ENCODE measurements around the gene RFX3. TPM values are rescaled to one million over a fixed set of nuclear protein-coding genes. Genes with fewer than 3 reads are reported as not detected.

Gene RFX3
- total and polyA plus RNA-seq, 2 of the 13 experiments (the other 11 are each of a cell fraction or from before 2014, with no cell fraction given) = 2.7 to 5.3 TPM

DNA sequence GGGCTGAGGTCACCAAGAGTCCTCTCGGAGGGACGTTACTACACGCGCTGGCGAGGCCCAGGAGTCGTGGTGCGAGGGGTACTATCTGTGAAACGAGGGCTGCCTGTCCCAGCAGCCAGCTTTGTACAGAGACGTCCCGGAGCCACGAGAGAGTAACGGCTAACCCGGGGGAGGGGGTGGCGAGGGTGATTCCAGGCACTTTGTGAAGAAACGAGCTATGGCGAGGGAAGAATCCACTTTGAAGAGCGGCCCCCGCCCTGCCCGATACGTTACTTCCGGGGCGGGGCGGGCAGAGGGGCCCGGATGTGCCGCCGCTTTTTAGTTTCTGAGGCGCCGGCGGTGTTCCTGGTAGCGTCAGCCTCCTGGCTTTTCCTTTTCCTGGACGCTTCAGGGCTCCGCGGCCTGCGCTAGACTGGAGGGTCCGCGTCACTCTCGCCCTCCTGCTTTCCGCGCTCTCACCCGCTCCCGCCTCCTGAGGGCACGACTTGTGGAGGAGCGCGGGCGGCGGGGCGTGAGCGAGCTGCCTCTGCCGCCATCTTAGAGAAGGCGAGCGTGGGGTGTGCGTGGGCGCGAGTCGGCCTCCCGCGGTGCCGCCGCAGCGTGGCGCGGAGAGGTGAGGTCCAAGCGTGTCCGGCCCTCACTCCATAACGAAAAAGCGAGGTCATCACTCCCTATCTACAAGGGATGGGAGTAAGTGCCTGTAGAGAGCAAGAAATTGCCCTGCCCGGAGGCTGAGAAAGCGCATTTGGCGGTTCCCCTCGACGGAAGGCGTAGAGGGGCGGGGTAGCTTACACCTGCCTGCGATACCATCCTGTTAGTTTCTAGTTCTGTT lies 580 bp upstream of the RFX3 start (continued):
- TF ChIP-seq, protein P1, sequence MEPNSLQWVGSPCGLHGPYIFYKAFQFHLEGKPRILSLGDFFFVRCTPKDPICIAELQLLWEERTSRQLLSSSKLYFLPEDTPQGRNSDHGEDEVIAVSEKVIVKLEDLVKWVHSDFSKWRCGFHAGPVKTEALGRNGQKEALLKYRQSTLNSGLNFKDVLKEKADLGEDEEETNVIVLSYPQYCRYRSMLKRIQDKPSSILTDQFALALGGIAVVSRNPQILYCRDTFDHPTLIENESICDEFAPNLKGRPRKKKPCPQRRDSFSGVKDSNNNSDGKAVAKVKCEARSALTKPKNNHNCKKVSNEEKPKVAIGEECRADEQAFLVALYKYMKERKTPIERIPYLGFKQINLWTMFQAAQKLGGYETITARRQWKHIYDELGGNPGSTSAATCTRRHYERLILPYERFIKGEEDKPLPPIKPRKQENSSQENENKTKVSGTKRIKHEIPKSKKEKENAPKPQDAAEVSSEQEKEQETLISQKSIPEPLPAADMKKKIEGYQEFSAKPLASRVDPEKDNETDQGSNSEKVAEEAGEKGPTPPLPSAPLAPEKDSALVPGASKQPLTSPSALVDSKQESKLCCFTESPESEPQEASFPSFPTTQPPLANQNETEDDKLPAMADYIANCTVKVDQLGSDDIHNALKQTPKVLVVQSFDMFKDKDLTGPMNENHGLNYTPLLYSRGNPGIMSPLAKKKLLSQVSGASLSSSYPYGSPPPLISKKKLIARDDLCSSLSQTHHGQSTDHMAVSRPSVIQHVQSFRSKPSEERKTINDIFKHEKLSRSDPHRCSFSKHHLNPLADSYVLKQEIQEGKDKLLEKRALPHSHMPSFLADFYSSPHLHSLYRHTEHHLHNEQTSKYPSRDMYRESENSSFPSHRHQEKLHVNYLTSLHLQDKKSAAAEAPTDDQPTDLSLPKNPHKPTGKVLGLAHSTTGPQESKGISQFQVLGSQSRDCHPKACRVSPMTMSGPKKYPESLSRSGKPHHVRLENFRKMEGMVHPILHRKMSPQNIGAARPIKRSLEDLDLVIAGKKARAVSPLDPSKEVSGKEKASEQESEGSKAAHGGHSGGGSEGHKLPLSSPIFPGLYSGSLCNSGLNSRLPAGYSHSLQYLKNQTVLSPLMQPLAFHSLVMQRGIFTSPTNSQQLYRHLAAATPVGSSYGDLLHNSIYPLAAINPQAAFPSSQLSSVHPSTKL (CRISPR knock-in tag; IDR thresholded peaks at IDR 0.05) = peak; percentile 11
- TF ChIP-seq FOXK1 (CRISPR knock-in tag; IDR thresholded peaks at IDR 0.05; ENCODE audit: borderline replicate concordance, low read depth) = peak; percentile 62; the same call in 1 of the 2 replicates
- peak; percentile 15 for TF ChIP-seq MEF2D (CRISPR knock-in tag; IDR thresholded peaks at IDR 0.05)
- TF ChIP-seq PLRG1 (conservative IDR thresholded peaks at IDR 0.05) = no peak
- peak; percentile 73; the same call in 1 of the 2 replicates for TF ChIP-seq TEAD2 (CRISPR knock-in tag; IDR thresholded peaks at IDR 0.05)
- peak; percentile 72; the same call in 1 of the 2 replicates for TF ChIP-seq ZNF792 (CRISPR knock-in tag; IDR thresholded peaks at IDR 0.05)
- TF ChIP-seq PAXIP1 (CRISPR knock-in tag; conservative IDR thresholded peaks at IDR 0.05) = peak; percentile 25
- no peak; the same call in 1 of the 2 replicates for TF ChIP-seq GTF2F1 (IDR thresholded peaks at IDR 0.05; ENCODE audit: low read length)
- TF ChIP-seq ZSCAN22 (CRISPR knock-in tag; IDR thresholded peaks at IDR 0.05) = no peak
- TF ChIP-seq, protein P2, sequence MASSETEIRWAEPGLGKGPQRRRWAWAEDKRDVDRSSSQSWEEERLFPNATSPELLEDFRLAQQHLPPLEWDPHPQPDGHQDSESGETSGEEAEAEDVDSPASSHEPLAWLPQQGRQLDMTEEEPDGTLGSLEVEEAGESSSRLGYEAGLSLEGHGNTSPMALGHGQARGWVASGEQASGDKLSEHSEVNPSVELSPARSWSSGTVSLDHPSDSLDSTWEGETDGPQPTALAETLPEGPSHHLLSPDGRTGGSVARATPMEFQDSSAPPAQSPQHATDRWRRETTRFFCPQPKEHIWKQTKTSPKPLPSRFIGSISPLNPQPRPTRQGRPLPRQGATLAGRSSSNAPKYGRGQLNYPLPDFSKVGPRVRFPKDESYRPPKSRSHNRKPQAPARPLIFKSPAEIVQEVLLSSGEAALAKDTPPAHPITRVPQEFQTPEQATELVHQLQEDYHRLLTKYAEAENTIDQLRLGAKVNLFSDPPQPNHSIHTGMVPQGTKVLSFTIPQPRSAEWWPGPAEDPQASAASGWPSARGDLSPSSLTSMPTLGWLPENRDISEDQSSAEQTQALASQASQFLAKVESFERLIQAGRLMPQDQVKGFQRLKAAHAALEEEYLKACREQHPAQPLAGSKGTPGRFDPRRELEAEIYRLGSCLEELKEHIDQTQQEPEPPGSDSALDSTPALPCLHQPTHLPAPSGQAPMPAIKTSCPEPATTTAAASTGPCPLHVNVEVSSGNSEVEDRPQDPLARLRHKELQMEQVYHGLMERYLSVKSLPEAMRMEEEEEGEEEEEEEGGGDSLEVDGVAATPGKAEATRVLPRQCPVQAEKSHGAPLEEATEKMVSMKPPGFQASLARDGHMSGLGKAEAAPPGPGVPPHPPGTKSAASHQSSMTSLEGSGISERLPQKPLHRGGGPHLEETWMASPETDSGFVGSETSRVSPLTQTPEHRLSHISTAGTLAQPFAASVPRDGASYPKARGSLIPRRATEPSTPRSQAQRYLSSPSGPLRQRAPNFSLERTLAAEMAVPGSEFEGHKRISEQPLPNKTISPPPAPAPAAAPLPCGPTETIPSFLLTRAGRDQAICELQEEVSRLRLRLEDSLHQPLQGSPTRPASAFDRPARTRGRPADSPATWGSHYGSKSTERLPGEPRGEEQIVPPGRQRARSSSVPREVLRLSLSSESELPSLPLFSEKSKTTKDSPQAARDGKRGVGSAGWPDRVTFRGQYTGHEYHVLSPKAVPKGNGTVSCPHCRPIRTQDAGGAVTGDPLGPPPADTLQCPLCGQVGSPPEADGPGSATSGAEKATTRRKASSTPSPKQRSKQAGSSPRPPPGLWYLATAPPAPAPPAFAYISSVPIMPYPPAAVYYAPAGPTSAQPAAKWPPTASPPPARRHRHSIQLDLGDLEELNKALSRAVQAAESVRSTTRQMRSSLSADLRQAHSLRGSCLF (CRISPR knock-in tag; IDR thresholded peaks at IDR 0.05; ENCODE audit: borderline replicate concordance) = peak; percentile 77; the same call in 1 of the 2 replicates
- 0 out of 2 replicates have a peak, but pooled peaks have one; percentile 43 for TF ChIP-seq ZNF180 (CRISPR knock-in tag; IDR thresholded peaks at IDR 0.05; ENCODE audit: borderline replicate concordance, low read depth)
- TF ChIP-seq ELF4 (CRISPR knock-in tag; IDR thresholded peaks at IDR 0.05; ENCODE audit: borderline replicate concordance) = peak; percentile 77
- TF ChIP-seq SATB2 (CRISPR knock-in tag; IDR thresholded peaks at IDR 0.05) = peak; percentile 66; the same call in 1 of the 2 replicates
- TF ChIP-seq ZNF235 (CRISPR knock-in tag; IDR thresholded peaks at IDR 0.05; ENCODE audit: borderline replicate concordance) = peak; percentile 87; the same call in 1 of the 2 replicates

All from HepG2 (cell line).